GM10266 (cell line): ENCODE data around the gene LETM1.
"Not testable (repeated sequence)": the region's sequence is repeated elsewhere in the genome, so short reads cannot be mapped to it uniquely, and the experiment has no call there.

Experiments
- DNase-seq: peaks from one replicate; pipeline ENCODE4 v3.0.0; 2012; ENCODE audit errors: extremely low spot score
- CTCF ChIP-seq: IDR thresholded peaks from 2 replicates; pipeline ENCODE4 v1.5.1; 2012; ENCODE audit warnings: mild to moderate bottlenecking, low read depth; ENCODE audit not compliant: control insufficient read depth, insufficient read depth; ENCODE audit errors: missing control alignments

The LETM1 gene

GRCh38 chr4:1842993-1843448, 12.9 kb downstream of the LETM1 start:
- no peak for DNase-seq
- no peak for TF ChIP-seq CTCF

- TF ChIP-seq CTCF = no peak
- DNase-seq = no peak
These were observed 13.5 kb downstream of the LETM1 start for GRCh38 chr4:1842339-1842895.

- TF ChIP-seq CTCF = no peak
- DNase-seq = no peak
These were observed 14.1 kb downstream of the LETM1 start for GRCh38 chr4:1841887-1842210.

- no peak for TF ChIP-seq CTCF
- no peak for DNase-seq
These were observed 14.6 kb downstream of the LETM1 start for GRCh38 chr4:1841201-1841886.

- DNase-seq = no peak
- no peak for TF ChIP-seq CTCF
These were observed 16.7 kb downstream of the LETM1 start for GRCh38 chr4:1839282-1839681.

- TF ChIP-seq CTCF = no peak
These were observed 18.9 kb downstream of the LETM1 start for GRCh38 chr4:1837069-1837468.

GRCh38 chr4:1836650-1837049, 19.3 kb downstream of the LETM1 start:
- DNase-seq = no peak
- TF ChIP-seq CTCF = no peak

More at GRCh38 chr4:1837069-1837468, 18.9 kb downstream of the LETM1 start:
- no peak for DNase-seq

GRCh38 chr4:1835836-1836235, 20.1 kb downstream of the LETM1 start:
- DNase-seq = not testable (repeated sequence)
